M059J (cell line): Measurements from ENCODE around the gene LARP4B. TPM values are rescaled to one million over a fixed set of nuclear protein-coding genes. Genes with fewer than 3 reads are reported as not detected.

Source experiments
- DNase-seq: peaks from one replicate; pipeline ENCODE4 v3.0.0-alpha.2; 2012; ENCODE audit warnings: low read depth
- total RNA-seq: library from RNA; depleted of rRNA; stranded (reverse); fragments of >200 nt; shearing (Covaris generic); gene quantifications from 2 replicates; pipeline ENCODE4 v1.2.3, GENCODE V29; 2014

Gene LARP4B
- total RNA-seq, 1 experiment from 2014 or later = 24.0 TPM

GRCh38 chr10:867807-868206 lies 63.7 kb downstream of the LARP4B start:
- DNase-seq = no peak

DNA sequence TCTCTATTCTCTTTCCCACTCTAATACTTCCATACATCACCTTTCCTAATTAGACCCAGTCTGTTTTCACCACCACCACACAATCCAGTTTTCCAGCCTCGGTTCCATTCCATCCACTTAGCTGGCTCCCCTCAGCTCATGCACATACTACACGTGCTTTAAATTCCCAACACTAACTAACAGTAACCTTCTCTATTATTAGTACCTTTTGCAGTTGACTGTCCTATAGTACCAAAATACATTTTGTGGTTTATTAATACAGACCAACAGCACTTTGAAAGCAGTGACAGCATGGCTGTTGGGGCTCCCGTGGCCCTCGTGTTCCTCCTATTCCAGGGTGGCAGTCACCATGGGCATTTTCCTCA lies 64.9 kb downstream of the LARP4B start:
- no peak for DNase-seq

DNA sequence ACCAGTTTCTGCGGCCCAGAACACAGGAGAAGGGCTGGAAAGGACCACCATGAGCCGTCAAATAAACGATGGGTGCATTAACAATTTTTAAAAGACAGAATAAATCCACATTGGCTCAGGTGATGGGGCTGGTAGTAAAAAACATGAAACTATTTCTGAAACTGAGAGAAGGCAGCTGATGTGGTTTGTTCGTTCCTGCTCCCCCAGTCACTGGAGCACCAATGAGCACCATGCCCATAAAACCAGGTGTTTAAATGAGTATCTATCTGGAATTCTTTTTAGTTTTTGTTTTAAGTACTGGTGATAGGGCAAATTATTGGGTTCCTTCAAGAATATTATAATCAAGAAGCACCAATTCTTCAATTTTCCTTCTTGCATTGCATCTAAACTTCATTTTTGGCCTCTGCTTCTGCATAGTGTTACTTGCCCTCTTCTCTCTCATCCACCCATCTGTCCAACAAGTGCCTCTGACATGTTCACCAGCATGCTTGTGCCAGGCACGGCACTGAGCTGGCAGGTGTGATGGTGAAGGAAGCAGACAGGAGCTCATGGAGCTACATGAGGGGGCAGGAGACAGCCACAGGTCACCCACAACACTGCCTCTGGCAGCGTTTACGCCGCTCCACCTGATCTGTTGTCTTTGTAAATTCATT lies 65.5 kb downstream of the LARP4B start:
- DNase-seq = no peak

GRCh38 chr10:865257-865656 lies 66.2 kb downstream of the LARP4B start:
- no peak for DNase-seq

GRCh38 chr10:860519-860918 lies 71.0 kb downstream of the LARP4B start:
- DNase-seq = no peak

DNA sequence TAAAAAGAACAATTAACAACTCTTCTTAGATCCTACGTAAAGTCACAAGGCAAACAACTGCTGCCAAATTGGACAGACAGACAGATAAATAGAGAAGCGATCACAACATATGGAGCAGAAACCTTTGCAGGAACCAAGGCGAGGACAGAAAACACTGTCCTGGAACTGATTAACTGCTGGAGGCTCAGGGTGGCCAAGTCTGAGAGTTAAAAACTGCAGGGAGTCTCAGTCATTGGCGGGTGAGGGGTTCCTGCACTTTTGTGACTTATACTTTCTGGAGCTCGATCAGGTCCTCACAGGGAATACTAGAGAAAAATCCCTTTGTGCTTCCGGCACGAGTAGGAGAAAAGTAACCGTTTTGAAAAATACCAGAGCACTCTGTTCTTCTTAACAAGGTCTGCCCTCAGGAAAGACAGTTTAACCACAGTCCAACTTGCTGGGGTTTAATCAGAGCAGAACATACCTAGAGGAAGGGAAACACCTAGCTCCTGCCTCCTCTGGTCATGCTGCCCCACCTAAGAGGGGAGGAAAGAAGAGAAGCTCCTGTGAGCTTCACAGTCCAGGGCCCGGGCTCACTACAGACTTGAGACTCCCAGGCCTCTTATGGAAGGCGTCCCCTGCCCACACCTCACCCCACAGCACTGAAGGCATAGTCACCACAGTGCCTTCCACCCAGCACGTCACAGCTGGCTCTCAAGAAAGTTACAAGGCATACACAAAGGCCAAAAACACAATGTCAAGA lies 74.9 kb downstream of the LARP4B start:
- no peak for DNase-seq

DNA sequence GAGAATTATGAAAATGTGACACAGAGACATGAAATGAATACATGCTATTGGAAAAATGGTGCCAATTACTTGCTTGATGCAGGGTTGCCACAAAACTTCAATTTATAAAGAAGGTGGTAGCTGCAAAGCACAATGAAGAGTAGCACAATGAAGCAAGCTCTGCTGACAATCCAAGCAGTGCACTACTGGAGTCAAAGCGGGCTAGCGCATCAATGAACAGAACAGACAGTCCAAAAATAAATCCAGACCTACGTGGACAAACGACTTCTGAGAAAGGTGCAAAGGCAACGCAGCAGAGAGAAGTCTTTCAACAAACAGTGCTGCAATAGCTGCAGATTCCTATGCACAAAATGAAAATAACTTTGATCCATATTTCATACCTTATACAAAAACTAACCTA lies 75.8 kb downstream of the LARP4B start:
- no peak for DNase-seq

DNA sequence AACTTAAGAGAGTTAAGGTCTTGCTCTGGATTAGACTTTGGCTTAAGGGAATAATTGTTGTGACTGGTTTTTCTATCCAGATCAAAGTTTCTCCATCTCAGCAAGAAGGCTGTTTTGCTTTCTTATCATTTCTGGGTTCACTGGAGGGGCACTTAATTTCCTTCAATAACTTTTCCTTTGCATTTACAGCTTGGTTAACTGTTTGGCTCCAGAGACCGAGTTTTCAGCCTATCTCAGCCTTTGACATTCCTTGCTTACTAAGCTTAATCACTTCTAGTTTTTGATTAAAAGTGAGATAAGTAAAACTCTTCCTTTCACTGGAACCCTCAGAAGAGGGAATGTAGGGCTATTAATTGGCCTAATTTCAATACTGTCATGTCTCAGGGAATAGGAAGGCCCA lies 76.4 kb downstream of the LARP4B start:
- no peak for DNase-seq

DNA sequence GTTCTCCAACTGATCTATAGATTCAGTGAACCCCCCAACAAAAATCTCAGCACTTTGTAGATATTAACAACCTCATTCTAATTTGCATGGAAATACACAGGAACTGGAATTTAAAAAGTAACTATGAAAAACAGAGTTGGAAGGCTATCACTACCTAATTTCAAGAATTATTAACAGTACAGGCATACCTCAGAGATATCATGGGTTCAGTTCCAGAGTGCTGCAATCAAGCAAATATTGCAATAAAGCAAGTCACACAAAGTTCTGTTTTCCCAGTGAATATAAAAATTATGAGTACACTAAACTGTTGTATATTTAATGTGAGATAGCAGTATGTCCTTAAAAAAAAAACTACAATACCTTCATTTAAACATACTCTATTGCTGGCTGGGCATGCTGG lies 78.5 kb downstream of the LARP4B start:
- no peak for DNase-seq

DNA sequence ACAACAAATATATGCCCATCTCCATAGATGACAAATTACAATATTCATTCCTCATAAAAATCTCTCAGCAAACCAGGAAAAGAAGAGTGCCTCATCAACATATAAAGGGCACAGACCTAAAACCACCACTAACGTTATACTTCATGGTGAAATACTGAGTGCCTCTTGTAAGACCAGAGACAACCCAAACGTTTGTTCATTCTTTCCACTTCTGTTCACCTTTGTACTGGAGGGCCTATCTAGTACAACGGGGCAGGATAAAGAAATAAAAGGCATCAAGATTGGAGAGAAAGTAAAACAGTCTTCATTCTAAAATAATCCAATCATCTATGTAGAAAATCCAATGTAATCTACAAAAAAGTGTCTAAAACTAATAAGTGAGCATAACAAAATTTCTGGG lies 79.1 kb downstream of the LARP4B start:
- DNase-seq = no peak

GRCh38 chr10:851901-852300 lies 79.6 kb downstream of the LARP4B start:
- no peak for DNase-seq

- DNase-seq = no peak
Observed at GRCh38 chr10:850093-850492, 81.4 kb downstream of the LARP4B start.

DNA sequence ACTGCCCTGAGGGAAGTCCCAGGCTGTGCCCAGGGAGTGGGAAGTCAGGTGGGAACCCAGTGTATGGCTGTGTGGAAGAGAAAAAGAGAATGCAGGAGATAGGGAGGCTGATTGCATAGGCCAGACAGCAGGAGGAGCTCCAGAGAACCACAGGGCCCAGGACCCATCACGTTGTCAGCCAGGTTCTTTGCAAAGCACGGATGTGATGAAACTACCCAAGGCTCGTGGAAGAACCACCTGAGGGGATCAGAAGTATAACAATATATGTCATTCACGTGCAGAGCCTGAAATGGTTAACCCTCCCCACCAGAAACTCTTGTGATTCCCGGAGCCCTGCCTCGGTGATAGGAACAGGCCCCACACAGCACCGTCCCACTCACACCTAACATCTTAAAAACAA lies 83.6 kb downstream of the LARP4B start:
- no peak for DNase-seq

GRCh38 chr10:846126-846685 lies 85.3 kb downstream of the LARP4B start:
- no peak for DNase-seq

DNA sequence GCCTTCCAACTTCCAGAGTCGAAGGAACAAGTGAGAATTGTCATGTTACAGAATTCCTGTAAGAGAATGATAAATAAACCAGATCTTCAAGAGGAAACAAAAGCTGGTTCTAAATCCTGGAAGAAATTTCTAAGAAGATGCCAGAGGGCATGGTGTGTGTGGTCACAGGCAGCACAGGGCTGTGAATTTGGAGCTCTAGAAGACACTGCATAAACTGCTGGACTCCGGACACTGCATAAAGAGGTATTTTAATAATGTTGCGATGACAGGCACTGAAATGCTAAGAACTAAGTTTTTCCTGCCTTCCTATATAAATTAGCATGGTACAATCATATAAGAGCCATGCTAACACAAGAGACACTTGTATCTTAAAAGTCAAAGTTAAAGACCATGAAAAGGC lies 86.0 kb downstream of the LARP4B start:
- no peak for DNase-seq

GRCh38 chr10:844552-844951 lies 87.0 kb downstream of the LARP4B start:
- no peak for DNase-seq

DNA sequence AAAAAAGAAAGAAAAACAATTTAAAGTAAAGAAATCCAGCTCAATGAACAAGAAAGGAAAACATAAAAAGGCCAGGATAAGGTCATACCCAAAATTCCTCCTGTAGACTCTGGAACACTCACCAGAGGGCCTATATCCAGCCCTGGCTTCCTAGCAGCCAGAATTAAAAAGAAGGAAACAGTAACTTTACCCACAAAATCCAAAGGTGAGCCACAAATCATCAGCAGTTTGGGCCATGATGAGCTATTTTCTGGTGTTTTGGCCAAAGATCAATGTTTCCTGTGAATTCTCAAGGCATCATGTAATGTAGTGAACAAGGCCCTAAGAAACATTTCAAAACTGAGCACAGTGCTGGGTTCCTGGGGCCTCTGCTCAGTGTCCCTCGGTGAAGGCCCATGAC lies 87.8 kb downstream of the LARP4B start:
- no peak for DNase-seq

- no peak for DNase-seq
Observed at GRCh38 chr10:842795-843194, 88.7 kb downstream of the LARP4B start.

GRCh38 chr10:841535-841934 lies 90.0 kb downstream of the LARP4B start:
- no peak for DNase-seq

DNA sequence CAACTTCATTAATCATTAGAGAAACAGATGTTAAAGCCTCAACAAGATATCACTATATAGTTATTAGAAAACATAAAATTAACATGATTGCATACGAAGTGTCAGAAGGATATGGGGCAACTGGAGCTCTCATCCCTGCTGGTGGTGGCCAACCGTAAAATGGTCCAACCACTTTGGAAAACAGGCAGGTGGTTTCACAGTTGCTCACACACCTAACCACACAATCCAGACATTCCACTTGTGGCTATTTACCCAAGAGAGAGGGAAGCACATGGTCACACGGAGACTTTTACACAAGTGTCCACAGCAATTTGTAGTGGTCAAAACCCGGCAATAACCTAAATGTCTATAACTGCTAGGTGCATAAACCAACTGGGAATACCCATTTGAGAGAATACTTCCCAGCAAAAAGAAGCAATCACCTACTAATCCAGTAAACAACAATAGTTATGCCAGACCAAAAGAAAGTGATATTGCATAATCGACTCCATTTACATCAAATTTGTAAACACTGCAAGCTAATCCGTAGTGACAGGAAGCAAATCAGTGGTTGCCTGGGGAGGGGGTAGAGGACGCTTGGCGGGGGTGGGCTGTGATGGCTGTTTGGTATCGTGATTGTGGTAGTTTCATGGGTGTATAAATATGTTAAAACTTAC lies 91.8 kb downstream of the LARP4B start:
- DNase-seq = peak; percentile 9

GRCh38 chr10:836782-837181 lies 94.7 kb downstream of the LARP4B start:
- no peak for DNase-seq

GRCh38 chr10:834493-834892 lies 97.0 kb downstream of the LARP4B start:
- DNase-seq = no peak

DNA sequence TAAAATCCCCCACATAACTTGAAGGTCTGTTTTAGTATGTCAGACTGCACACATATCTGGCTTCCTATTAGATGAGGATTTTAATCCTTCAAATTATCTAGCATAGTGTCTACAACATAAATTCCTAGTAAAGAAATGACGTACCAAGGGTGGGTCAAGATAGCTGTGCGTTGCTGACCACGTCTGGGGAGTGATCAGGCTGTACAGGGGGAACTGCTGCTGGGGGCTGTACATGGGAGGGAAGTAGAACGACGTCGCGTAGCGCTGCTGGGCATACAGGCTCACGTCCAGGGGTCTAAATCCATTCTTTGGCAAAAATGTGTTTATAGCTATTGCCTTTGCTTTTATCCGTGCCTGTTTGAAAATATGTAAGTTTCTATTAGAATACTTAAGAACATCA lies 102.3 kb downstream of the LARP4B start:
- no peak for DNase-seq
